ENCODE data around the gene TIFAB. TPM values are rescaled to one million over a fixed set of nuclear protein-coding genes. Genes with fewer than 3 reads are reported as not detected.

TIFAB gene
- total RNA-seq, 1 donor: not detected

DNA sequence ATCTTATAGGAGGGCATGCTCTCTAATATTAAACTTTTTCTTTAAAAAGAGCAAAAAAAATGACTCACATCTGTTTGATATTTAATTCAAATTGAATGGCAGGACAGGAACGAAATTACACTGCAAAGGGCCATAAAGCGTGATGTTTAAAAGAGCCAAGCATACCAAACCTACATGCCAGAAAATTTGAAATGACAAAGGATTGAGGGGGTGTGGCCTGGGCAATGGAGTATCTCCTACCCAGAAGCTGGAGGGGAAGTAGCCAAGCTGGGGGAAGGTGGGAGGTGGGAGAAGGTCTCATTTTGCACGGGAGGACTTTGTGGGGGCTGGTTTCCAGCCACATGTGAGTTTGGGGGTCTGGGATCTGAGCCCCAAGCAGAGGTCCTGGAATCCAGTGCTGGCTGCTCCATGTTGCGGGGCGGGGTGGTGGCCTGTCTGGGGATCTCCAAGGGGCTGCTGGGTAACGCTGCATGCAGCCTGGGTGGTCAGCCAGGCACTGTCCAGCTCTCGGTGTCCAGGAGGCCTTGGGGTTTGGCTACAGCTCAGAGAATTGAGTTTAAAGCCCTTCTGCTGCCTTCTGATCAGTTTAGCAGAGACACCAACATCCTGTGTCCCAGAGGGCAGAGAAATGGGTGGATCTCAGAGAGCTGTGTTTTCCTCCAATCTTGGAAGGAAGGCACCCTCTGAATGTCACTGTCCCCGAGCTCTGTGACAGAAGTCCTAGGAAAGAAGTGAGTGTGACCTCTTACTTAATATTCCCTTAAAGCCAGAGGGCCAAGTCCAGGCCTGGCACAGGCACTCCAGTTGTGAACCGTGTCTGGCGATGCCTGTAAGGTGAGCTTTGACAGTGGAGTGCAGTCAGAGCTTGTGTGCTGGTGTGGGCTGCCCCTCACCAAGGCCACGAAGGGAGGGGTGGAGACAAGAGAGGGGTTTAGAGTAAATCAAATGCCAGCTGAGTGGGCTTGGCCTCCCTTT lies 12.6 kb downstream of the TIFAB start:
- TF ChIP-seq, protein P1, sequence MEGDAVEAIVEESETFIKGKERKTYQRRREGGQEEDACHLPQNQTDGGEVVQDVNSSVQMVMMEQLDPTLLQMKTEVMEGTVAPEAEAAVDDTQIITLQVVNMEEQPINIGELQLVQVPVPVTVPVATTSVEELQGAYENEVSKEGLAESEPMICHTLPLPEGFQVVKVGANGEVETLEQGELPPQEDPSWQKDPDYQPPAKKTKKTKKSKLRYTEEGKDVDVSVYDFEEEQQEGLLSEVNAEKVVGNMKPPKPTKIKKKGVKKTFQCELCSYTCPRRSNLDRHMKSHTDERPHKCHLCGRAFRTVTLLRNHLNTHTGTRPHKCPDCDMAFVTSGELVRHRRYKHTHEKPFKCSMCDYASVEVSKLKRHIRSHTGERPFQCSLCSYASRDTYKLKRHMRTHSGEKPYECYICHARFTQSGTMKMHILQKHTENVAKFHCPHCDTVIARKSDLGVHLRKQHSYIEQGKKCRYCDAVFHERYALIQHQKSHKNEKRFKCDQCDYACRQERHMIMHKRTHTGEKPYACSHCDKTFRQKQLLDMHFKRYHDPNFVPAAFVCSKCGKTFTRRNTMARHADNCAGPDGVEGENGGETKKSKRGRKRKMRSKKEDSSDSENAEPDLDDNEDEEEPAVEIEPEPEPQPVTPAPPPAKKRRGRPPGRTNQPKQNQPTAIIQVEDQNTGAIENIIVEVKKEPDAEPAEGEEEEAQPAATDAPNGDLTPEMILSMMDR (IDR thresholded peaks at IDR 0.05; ENCODE audit: insufficient read depth, low read depth, low read length): no peak
- DNase-seq (ENCODE audit: low read depth): no peak
- no peak overlapping the region for H3K4me3 ChIP-seq (ENCODE audit: low read depth, low read length)

DNA sequence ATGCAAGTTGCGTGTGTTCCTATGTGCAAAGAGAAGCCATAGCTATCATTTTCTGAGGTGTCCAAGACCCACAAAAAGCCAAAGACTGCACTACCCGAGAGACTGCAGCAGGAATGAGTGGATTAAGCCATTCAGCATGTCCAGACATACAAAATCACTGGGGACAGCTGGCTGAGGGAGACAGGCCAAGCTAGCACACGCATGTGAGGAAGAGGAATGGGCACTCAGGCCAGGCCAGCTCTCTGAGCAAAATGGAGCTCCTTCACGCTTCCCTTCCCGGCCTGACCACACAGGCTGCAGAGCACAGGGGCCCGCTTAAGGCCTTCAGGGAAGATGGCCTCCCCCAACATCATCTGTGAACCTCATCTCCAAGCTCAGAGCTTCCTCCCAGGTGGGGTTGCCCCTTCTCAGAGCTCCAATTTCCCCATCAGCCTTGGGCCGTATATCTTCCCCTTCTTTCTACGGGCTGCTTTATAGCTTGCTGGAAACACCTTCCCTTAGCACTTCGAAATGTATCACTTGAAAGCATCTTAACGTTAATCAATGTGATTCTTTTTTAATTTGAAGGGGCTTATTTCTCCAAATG lies 13.4 kb downstream of the TIFAB start:
- TF ChIP-seq, protein P1 (IDR thresholded peaks at IDR 0.05; ENCODE audit: insufficient read depth, low read depth, low read length): no peak
- no peak overlapping the region for H3K4me3 ChIP-seq (ENCODE audit: low read depth, low read length)
- DNase-seq (ENCODE audit: low read depth): no peak

DNA sequence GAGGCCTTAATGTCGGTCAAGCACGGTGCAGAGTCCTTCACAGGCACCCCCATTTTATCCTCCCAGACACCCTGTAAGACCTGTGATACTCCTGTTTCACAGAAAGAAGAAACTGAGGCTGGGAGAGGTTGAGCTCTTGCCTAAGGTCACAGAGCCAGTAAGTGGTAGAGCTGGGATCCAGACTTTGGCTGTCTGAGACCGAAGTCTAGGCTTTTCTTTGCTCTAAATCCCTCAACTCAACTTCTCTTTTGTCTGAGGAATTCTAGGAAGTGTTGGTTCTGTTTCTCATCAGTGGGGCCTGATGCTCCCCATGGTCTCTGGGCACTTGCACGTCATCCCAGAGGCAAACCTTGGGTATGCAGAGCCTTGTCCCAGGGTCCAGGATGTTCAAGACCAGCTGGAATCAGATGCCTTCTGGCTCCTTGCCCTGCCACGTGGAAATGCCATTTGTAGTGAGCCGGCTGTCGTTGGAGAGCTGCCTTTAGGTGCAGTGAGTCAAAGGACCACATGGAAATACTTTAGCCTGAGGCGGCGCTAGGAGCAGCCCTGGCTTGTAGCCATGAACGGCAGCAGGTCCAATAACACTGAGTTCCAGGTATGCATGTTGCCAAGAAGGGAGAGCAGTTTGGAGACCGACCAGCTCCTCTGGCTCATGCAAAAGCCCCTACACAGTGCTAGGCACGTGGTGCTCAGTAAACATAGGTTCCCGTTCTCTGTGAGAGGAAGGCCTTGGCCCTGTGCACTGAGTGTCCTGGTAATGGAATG lies 14.2 kb downstream of the TIFAB start:
- DNase-seq (ENCODE audit: low read depth): peak; percentile 90
- TF ChIP-seq, protein P1 (IDR thresholded peaks at IDR 0.05; ENCODE audit: insufficient read depth, low read depth, low read length): no peak
- H3K4me3 ChIP-seq (ENCODE audit: low read depth, low read length): no peak overlapping the region

DNA sequence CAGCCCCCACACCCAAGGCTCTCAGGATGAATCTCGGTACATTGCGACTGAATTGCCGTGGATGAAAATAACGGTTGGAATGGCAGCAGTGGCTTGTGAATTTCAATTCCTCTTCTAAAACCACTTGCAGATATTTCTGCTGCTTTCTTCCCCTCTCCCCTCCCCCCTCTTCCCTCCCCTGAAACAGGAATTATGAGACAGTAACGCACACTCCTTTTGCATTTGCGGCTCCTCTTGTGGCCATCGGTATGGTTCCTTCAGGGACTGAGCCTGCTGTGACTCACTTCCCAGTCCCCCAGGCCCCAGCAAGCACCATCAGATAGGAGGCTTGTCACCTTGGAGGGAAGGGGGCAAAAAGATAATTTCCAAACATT lies 14.7 kb downstream of the TIFAB start:
- no peak overlapping the region for H3K4me3 ChIP-seq (ENCODE audit: low read depth, low read length)
- TF ChIP-seq, protein P1 (IDR thresholded peaks at IDR 0.05; ENCODE audit: insufficient read depth, low read depth, low read length): no peak
- DNase-seq (ENCODE audit: low read depth): no peak

DNA sequence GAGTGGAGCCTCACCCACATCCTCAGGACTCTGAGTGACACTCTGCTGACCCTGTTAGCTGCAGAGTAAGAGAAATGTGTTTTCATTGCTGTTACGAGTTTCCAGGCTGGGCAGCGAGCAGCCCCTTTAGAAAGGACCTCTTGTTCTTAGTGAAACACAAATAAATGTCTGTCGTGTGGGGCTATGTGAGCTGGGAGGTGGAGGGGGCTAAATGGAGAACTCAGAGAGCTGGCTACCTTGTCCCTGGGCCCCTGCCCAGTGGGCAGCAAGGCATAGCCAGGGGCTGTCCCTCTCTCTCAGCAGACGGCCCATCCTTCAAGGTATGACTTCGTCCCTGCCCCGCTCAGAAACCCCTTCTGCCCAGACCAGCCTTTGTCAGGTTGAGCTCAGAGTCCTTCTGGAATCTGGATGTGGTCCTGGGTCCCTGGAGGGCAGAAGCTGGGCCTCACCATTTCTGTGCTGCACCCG lies 15.2 kb downstream of the TIFAB start:
- TF ChIP-seq, protein P1 (IDR thresholded peaks at IDR 0.05; ENCODE audit: insufficient read depth, low read depth, low read length): no peak
- DNase-seq (ENCODE audit: low read depth): no peak
- H3K4me3 ChIP-seq (ENCODE audit: low read depth, low read length): no peak overlapping the region

DNA sequence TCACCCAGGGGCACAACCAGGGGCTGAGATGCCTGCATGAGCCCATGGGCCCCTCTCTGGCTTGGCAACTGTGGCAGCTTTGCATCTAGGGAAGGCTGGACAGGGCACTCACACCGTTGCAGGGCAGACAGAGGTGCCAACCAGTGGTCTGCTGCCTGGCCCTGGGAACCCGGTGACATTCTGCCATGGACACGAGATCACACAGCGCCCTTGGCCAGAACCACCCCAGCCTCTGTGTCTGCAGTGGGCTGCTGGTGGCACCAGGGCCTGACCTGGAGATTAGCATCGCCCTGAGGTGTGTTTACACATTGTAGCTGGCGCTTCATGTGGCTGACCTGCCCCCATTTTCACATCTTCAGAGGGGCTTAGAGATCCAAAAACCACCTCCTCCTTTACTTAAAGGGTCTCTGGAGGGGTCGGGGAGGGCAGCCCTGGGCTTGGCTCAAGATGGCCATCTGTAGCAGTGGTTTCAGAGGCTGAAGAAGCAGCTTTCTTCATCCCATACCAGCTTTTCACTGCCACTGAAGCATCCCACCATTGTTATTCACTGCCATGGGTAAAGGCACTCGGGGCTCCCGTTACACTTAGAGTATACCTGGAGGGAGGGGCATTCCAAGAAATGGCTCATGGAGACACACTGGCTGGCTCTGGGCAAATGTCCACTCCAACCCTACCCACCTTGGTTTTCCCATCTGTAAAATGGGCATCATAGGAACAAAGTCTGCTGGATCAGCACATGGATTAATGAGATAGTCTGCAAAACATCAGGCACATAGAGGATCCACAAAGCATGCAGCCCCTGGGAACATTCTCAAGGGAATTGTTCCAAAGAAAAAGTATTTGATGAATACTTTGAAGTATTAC lies 16.5 kb downstream of the TIFAB start:
- TF ChIP-seq, protein P1 (IDR thresholded peaks at IDR 0.05; ENCODE audit: insufficient read depth, low read depth, low read length): no peak
- no peak overlapping the region for H3K4me3 ChIP-seq (ENCODE audit: low read depth, low read length)
- DNase-seq (ENCODE audit: low read depth): no peak
